Keratinocyte (primary cell): Measurements from ENCODE around the gene GAD2.

Experiments
- CTCF ChIP-seq, 3 experiments: IDR thresholded peaks in 1 of 3; conservative IDR thresholded peaks in 1 of 3; optimal IDR thresholded peaks in 1 of 3; 2 replicates in 2 of 3; 3 replicates in 1 of 3; pipeline versions ENCODE3 to v1.5.1; 2011; ENCODE audit warnings: low read length in 3 of 3, mild to moderate bottlenecking in 3 of 3, moderate library complexity in 2 of 3, control low read depth in 1 of 3, inconsistent platforms in 1 of 3; ENCODE audit not compliant: insufficient read depth in 2 of 3; ENCODE audit errors: extremely low read depth in 1 of 3
- EZH2 ChIP-seq: IDR thresholded peaks from one replicate; pipeline ENCODE4 v1.6.1; 2012; ENCODE audit warnings: inconsistent platforms, mild to moderate bottlenecking, low read length, moderate library complexity

GRCh38 chr10:26341701-26342100, 125.1 kb downstream of the GAD2 start:
- TF ChIP-seq CTCF (optimal IDR thresholded peaks at IDR 0.05 in 1 of 3, IDR thresholded peaks at IDR 0.05 in 1 of 3, conservative IDR thresholded peaks at IDR 0.05 in 1 of 3; ENCODE audit: extremely low read depth in 1 of 3, insufficient read depth in 2 of 3, low read length in 3 of 3), result no peak
- no peak for TF ChIP-seq EZH2
